ENCODE data around the gene NETO1.

- TF ChIP-seq POLR2A (IDR thresholded peaks at IDR 0.05): no peak
- no peak for TF ChIP-seq CTCF (IDR thresholded peaks at IDR 0.05)
Observed at GRCh38 chr18:72859088-72859487, 8.7 kb downstream of the NETO1 start.
